NCI-H1105 treated with DMSO at 0.1 percent for 48 hours (cell line): ENCODE measurements around the gene IPPK.
"Not testable (repeated sequence)": the region's sequence is repeated elsewhere in the genome, so short reads cannot be mapped to it uniquely, and the experiment has no call there.

Experiments used
- DNase-seq: peaks from one replicate; lab custom pipeline; 2025; lab: John Stamatoyannopoulos, UW

IPPK gene

DNA sequence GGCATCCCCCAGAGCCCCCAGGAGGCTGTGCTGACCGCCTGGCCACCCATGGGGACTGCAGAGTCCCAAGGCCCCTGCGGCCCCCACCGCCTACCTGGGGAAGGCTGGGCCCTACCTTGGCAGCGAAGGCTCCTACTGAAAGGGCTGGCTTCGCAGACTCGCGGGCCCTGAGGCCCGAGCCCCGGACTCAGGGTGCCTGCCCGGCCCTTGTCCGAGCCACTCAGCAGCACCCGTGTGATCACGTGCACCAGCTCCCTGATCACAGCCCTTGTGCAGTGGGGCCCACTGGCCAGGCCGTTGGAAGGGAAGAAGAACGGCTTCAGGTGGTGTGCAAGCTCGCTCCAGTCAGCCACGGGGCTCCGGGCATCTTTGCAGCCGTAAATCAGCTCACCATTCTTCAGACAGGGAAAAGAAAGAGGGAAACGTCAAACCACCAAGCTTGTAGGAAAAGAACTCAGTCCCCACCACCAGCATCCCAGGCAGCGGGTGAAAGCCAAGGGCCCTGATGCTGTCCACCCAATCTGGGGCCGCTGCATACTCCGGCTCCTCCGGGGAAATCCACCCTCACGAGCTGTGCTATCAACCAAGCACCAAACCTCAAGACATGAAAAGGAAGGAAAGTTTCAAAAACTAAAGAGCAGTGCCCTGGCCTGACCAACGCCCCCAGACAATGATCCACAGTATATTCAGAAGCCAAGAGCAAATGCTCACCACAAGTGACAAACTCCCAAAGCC, 31.9 kb downstream of the IPPK start:
- DNase-seq, result no peak

DNA sequence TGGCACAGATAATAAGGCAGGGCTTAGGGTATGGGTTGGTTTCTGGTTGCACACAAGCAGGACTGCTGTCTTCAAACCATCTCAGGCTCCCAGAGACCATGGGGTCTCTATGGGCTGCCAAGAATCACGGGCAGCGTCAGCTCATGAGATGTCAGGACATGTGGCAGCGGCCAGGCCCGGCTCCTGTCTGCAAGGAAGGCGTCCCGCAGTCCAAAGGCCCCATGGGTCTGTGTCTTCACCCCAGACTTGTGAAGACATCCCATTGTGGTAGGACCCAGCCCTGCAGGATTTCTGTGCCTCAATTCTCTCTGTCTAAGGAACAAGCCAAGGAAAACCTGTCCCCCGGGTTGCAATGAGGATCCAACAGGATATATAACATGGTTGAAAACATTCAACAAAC, 32.6 kb downstream of the IPPK start:
- no peak for DNase-seq

DNA sequence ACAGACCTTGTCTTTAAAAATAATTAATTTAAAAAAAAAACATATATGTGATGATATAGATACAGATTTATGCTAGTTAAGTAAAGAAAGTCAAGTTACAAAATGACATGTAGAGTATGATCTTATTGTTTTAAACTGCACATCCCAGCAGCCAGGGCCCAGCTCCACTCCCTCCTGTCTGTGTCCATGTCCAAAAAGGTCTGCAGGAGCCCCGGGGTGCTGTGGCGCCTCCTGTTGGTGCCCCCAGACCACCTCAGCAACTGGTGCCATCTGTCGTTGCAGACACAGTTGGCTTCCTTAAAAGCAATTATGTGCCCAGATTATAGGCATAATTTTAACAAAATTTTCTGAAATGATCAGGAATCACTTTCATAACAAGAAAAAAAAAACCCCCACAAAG, 33.3 kb downstream of the IPPK start:
- no peak for DNase-seq

DNA sequence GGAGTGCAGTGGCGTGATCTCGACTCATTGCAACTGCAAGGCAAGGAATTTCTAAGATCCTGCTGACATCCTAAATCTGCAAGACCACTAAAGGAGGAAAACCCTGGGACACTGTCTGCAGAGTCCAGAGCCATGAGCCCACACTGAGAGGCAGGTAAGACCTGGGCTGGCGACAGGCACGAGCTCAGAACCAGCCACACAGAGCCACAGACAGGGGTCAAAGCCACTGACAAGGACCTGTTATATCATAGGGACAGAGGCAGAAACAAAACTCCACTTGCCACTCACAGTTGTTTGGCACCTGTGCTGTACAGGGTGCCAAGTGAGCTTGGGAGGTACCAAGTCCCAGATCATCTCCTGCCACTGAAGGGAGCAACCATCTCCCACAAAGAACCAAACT, 34.2 kb downstream of the IPPK start:
- DNase-seq, result no peak

DNA sequence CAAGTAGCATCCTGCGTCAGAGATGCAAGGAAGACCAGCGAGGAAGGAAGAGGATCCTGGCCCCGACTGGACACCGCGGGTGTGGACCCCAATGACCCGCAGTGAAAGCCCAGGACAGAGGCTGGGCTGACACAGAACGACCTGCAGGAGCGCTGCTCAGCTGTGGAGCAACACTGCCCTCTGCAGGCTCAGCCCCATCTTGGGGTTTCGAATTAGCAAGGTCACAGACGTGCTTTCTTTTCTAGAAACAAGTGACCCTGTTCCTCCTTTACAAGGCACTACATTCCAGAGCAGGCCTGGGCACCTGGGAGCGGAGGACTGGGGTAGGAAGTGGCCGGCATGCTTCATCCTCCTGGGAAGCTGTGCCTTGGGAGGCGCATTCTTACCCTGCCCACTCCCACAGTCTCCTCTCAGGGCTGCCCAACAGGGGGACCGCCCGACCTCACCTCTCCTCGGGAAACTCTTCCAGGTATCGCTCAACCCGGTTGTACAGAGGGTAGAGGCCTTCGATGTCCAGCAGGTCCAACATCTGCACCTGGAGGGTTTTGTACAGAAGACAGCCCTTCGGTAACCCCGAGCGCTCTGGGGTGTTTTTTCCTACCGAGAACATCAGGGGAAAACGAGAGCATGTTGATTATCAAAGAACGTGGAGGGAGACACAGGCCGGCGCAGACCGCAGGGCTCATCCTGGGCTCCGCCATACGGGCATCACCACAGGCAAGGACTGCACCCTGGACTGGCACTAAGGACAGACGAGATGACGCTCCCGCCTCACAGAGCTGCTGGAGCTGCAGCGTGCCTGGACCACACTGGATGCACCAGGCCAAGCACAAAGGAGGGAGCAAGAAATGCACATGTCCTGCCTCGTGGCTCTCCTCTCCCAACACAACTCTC, 35.0 kb downstream of the IPPK start:
- DNase-seq, result peak; percentile 3

DNA sequence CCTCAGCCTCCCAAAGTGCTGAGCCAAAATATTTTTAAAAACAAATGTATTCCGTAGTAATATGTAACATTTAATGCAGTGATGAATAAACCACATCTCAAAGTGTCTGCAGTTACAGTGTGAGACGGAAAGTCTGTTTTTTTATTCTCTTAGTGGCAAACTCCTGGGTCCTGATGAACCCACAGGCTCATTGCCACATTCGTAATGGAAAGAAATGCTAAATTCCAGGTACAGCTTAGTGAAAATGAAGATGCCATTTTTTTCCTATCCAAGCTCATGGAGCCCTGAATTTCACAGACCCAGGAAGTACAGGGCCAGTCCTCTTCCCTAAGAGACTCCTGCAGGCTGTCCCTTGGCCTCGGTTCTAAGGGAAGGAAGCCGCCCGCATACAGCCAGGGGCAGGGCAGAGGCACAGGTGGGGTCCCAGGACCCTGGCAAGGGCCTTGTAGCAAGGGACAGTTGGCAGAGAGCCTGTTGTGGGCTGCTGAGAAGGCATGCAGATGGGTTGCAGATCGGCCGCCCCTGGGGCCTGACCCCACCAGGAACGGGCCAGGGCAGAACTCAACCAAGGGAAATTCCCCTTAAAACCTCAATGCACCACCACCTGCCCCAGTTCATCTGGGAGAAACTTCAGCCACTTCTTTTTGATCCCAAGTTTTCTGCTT, 36.2 kb downstream of the IPPK start:
- DNase-seq, result no peak

DNA sequence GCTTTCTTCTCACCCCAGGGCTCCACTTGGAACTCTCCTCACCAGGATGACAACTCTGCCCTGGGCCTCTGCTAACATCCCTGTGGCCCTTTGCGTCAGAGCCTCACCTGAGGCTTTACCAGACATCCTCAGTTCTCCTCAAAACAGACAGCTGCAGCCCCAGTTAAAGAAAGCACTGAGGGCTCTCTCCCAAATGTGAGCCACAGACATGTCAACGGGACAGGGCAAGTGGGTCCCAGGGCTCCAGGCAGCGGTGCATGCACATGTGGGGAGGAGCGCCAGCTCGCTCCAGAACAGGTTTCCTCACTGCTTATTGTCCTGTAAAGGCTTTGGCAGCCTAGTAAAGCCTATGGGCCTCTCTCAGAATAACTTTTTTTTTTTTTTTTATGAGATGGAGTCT, 37.3 kb downstream of the IPPK start:
- DNase-seq, result no peak

DNA sequence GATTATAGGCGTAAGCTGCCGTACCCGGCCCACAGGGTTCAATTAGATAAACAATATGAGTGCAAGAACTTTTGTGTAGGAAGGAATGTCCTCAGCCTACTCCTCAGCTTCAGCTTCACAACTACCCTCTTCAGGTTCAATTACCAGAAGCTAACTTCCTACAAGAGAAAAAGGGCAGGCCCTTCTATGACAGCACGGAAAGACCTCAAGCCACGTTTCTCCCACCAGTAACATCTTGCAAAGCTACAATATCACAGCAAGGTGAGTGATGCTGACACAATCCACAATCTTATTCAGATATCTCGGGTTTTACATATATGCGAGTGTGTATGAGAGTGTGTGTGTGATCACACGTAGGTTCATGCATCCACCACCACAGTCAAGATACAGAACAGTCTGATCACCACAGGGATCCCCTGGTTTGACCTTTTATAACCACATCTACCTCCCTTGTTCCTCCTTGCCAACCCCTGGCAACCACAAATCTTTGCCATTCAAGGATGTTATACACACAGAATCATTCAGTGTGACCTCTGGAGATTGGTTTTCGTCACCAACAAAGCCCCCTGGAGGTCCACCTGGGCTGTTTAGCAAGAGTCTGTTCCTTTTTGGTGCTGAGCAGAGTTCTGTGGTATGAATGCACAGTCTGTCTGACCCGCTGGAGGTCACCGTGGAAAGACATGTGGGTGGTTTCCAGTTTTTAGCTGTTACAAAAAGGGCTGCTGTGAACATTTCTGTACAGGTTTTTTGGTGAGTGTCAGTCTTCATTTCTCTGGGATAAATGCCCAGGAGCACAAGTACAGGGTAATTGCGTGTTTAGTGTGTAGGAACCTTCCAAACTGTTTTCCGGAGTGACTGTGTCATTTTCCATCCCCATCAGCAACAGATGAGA, 38.2 kb downstream of the IPPK start:
- DNase-seq, result no peak

DNA sequence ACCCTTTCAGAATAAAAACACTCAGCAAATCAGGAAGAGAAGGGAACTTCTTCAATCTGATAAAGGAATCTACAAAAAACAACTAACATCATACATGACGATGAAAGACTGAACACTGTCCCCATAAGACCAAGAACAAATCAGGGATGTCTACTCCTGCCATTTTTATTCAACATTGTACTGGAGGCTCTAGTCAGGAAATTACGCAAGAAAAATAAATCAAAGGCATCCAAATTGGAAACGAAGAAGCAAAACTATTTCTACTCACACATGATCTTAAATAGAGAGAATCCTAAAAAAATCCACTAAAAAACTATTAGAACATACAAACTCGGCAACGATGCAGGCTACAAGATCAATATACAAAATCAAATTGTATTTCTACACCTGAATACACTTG, 42.3 kb downstream of the IPPK start:
- DNase-seq, result no peak

DNA sequence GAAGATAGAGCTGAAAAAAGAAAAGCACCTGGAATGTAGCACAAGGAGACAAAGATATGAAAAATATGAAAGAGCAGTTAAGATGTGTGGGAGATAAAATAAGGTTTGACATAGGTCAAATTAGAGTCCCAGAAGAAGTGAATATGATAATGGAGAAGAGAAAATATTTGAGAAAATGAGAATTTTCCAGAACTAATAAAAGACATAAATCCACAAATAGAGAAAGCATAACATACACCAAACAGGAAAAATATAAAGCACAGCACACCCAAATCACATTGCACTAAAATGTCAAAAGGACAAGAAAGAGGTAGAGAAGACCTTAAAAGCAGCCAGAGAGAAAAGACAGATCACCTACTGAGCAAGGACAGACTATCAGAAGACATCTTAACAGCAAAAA, 43.4 kb downstream of the IPPK start:
- DNase-seq, result no peak

DNA sequence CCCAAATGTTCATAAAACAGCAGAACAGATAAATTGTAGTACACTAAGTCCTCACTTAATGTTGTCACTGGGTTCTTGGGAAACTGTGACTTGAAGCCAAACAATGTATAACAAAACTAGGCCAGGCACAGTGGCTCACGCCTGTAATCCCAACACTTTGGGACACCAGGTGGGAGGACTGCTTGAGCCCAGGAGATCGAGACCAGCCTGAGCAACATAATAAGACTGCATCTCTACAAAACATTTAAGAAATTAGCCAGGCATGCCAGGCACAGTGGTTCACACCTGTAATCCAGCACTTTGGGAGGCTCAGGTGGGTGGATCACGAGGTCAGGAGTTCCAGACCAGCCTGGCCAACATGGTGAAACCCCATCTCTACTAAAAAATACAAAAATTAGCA, 46.0 kb downstream of the IPPK start:
- not testable (repeated sequence) for DNase-seq

DNA sequence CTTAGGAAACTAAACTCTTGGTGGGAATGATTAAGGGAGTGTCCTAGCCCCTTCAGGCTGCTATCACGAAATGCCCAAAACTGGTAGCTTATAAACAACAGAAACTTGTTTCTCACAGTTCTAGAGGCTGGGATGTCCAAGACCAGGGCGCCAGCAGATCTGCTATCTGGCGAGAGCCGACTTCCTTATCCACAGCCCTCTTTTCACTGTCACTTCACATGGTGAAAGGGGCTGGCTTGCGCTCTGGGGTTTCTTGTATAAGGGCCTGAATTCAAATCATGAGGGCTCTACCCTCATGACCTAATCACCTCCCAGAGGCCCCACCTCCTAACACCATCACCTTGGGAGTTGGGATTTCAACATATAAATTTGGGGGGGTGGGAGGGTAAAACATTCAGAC, 49.1 kb downstream of the IPPK start:
- DNase-seq, result no peak

DNA sequence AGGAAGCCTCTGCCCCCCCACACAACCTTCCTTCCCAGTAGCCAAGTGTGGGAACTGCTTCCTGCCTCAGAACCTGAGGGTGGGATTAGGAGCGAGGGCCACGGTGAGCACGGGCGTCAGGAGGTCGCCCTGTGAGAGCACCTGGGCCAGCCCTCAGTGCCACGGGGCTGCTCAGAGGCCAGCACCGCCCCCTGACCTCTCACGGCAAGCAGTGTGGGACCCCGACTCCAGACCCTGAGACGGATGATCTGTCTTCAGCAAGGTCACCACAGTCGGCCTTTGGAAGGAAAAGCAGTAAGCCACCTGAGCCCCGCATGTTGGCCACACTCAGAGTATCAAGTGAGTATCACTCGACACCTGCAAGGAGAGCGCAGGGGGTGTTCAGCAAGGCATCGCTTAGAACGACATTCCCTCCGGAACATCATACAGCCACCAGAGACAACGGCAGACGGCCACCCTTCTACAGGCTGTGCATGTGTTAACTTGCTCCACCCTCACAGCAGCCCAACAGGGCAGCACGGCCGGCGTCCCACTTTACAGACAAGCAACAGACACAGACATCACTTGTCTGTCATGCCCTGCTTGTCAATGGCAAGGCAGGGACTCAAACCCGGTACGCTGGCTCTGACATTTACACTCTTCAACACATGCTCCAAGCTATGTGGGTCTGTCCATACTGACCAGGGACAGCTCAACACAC, 50.2 kb downstream of the IPPK start:
- no peak for DNase-seq

DNA sequence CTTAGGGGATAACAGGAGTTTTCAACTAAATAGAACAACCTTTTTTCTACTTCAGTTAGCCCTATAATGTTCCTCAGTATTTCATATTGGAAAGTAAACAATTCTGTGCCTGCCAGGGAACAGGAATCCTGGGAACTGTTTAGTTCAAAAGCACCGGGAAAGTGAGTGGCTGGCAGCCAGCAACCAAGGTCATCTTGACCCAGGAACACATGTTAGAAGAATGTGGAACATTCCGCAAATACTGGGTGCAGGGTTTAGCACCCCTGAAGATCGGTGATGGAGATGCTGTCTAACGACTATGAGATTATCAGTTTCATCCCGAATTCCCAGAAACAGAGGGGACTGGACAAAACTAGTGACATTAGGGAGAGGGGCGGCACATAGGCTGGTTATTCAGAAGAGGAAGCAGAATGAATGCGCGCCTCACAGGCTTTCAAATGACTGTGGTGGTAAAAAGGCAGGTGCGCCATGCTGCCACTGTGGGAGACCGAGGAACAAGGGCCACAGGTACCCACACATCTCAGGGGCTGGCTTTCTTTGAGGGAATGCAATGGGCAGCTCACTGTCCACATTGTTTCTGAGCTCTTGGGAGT, 51.2 kb downstream of the IPPK start:
- no peak for DNase-seq

DNA sequence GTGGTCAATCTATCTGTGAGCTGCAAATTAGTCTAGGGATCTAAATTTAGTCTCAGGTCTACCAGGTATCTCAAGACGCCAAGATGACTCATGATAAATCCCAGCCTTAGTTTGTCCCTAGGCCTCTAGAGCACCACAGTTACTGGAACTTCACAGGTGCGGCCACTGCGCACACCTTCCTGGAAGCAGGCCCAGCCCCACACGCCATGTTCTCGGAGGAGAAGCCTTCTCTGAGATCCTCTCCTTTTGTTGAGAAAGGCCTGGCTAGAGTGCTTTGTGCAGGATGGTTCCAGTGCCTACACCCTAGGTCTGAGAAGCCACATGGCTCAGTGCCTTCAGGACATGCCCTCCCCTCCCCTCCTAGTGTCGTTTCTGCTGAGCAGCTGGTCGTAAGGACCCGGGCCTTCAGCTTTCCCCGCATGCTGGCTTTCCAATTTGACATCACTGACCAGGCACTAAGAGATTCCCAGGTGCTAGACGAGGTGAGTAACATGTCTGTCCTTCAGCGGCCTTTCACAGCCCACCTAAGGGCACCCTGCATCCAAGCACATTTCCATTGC, 51.9 kb downstream of the IPPK start:
- no peak for DNase-seq

DNA sequence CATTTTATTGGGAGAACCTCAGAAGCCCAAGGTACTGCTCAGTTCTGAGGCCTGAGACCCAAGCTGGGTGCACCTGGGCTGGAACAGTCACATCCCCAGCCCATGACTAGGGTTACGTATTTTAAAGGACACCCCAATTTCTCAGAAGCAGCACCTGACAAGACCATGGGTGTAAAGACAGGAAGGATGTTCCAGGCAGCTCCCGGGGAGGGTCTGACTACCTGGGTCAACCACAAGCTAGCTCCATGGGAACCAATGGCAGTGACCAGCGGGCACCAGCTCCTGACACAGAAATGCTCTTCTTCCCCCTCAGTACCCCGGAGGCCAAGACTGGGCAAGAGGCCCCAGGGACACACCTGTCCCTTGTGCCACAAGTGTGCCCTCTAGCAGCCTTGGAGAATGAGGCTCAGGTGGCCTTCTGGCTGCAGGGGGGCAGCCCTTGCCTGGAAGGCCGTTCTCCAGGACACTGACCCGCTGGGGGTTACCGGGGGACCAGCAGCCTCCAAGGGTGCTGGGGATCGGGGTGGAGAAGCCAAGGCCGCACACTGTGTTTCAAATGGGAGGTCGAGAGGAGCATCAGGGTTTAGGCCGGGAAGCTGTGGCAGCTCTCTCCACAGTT, 52.6 kb downstream of the IPPK start:
- no peak for DNase-seq

DNA sequence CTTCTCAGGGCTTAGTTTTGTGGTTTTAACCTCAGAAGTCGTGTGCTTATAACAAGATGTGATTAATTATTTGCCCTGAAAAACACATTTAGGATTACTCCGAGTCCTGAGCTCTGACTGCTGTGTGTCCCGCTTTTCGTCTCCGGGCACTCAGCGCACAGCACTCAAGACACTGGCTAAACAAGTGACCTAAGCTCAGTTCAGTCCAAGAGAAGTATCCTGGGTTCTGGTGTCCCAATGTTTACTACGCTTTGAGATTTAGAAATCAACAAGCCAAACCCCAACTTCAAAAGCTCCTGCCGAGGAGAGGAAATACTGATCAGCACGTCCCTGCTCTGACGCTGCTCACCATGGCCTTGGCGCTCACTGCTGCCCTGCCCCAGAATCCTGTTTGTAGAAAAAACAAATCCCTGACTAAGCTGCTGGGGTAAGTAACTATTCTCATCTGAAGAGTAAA, 53.2 kb downstream of the IPPK start:
- DNase-seq, result no peak

DNA sequence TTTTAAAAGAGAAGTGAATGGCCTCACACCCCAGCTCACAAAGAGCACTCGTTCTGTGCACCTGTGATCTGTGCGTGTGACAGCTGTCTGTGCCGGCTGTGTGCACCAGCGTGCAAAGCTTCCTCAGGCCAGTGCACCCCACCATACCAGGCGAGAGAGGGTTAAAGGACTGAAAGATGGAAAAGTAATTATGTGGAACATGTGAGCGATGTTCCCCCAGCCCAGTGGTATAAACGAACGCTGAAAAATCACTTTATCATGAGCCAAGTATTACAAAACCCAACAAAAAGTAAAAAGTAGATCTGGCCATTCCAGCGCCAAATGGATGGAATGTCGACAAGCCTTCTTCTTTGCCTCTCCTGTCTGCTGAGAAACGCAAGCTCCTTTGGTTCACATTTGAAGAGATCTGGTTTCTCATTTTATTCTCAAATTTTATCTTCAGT, 53.7 kb downstream of the IPPK start:
- DNase-seq, result no peak

DNA sequence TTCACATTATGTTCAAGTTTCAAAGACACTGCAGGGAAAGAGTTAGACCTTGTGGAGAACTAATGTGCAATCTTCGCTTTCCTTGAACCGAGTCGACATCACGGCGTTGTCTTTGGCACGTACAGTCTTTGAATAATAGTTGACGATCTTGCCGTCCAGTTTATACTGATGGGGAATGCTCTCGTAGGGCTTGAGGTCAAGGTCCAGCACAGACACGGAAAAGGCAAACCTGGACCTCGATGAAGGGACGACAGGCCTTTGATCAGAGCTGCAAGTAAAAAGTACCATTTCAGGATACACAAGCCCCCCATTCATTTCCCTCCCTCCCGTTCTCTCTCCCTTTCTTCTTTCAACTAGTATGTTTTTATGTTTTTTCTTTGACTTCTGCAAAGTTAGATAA, 54.1 kb downstream of the IPPK start:
- no peak for DNase-seq
